Astrocyte of the cerebellum (primary cell): ENCODE data around the gene AKIP1.

Experiments used
- DNase-seq: peaks from one replicate; pipeline ENCODE4 v3.0.0-alpha.2; 2011; ENCODE audit warnings: low read depth
- H3K4me3 ChIP-seq: 2 replicates; pipeline ENCODE4 v1.5.1; 2011; ENCODE audit warnings: mild to moderate bottlenecking, low read depth, low read length, moderate library complexity
- CTCF ChIP-seq: IDR thresholded peaks from 2 replicates; pipeline ENCODE4 v1.5.1; 2012; ENCODE audit warnings: low read length, low read depth, moderate library complexity, mild to moderate bottlenecking; ENCODE audit errors: missing control alignments
- in situ Hi-C: cut with HindIII; loops from 2 replicates; pipeline ENCODE4 v1.10.0; 2017; ENCODE audit warnings: low sequenced_read_pairs

The AKIP1 gene, protein sequence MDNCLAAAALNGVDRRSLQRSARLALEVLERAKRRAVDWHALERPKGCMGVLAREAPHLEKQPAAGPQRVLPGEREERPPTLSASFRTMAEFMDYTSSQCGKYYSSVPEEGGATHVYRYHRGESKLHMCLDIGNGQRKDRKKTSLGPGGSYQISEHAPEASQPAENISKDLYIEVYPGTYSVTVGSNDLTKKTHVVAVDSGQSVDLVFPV

DNA sequence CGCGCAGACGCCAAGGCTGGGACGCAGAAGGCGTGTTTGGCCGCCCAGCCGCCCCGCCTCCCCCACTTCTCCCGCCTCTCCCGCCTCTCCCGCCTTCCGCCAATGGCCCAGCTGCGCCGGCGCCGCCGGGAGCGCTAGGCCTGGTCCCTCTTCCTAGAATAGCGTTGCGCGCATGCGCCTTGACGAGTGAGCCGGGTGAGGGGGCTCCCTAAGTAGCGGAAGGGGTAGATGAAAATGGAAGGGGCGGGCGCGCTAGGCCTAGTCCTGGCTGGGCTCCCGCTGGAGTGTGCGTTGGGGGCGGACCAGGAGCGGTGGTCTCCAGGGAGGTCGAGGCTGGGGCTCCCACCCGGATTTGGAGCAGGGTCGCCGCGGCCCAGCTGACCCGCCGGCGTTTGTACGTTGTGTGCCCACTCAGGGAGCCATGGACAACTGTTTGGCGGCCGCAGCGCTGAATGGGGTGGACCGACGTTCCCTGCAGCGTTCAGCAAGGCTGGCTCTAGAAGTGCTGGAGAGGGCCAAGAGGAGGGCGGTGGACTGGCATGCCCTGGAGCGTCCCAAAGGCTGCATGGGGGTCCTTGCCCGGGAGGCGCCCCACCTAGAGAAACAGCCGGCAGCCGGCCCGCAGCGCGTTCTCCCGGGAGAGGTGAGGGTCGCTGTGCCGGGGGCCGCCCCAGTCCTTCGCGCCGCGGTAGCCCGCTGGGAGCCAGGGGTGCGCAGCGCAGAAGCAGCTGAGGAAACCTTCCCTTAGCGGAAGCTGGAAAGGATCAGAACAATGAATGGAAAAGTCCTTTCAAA lies at the start of gene AKIP1:
TSS of gene AKIP1 (plus strand) at position 161 of the 795 bp plus-strand sequence. CDS start at position 422, 261 bp downstream.
- in situ Hi-C loops: no loop called here
- H3K4me3 ChIP-seq: peak within 1 kb of the TSS; percentile 80
- no peak for TF ChIP-seq CTCF
- DNase-seq: peak; percentile 88

DNA sequence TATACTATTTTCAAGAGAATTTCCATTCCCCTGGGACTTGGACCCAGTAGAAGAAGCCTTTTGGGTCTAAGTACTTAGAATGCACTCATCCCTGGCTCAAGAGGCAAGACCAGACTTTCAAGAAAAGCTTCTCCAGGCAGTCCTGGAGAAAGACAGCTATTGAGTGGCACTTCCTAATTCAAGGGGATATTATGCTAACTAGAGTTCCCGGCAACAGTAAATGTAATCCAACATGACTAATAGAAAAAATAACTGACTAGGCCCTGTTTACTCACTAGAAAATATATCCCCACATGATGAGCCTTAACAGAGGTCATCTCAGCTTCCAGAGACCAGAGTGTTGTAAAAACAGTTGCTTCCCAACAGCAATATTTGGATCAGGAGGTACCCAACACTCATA lies 47.2 kb upstream of the AKIP1 start:
- in situ Hi-C loops: no loop called here
- H3K4me3 ChIP-seq: no peak overlapping the region
- no peak for DNase-seq
- no peak for TF ChIP-seq CTCF

- no peak for TF ChIP-seq CTCF
- in situ Hi-C loops: loop anchor here (5.0 kb wide), 1 partner anchor 82 kb away; no protein-coding TSS in a partner anchor
- no peak for DNase-seq
- no peak overlapping the region for H3K4me3 ChIP-seq
Observed at GRCh38 chr11:8865304-8865703, 45.7 kb upstream of the AKIP1 start.

DNA sequence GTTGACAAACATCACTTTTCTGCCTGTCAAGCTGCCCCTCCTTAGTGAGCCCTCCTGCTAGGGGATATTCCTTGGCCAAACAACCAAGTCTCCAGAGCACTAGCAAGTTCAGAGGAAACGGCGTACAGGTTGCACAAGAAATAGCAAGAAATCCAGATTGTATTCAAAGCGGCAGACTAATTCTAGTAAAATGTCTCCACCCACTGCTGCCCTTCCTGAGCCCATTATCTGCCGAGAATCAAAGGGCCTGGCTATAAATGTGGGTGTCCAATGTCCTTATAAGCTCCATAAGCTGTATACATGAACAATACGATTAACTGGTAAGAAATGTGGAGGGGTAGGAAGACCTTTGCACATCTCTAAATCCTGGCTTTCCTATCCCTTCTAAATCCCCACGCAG lies 44.0 kb upstream of the AKIP1 start:
- in situ Hi-C loops: loop anchor here (5.0 kb wide), 1 partner anchor 80 kb away; no protein-coding TSS in a partner anchor
- H3K4me3 ChIP-seq: no peak overlapping the region

GRCh38 chr11:8867931-8868631 lies 42.9 kb upstream of the AKIP1 start:
- no peak overlapping the region for H3K4me3 ChIP-seq
- peak; percentile 74 for DNase-seq
- TF ChIP-seq CTCF: no peak
- in situ Hi-C loops: loop anchor here (5.0 kb wide), 1 partner anchor 79 kb away; no protein-coding TSS in a partner anchor

More for the DNA sequence above, 44.0 kb upstream of the AKIP1 start:
- no peak for DNase-seq
- no peak for TF ChIP-seq CTCF

DNA sequence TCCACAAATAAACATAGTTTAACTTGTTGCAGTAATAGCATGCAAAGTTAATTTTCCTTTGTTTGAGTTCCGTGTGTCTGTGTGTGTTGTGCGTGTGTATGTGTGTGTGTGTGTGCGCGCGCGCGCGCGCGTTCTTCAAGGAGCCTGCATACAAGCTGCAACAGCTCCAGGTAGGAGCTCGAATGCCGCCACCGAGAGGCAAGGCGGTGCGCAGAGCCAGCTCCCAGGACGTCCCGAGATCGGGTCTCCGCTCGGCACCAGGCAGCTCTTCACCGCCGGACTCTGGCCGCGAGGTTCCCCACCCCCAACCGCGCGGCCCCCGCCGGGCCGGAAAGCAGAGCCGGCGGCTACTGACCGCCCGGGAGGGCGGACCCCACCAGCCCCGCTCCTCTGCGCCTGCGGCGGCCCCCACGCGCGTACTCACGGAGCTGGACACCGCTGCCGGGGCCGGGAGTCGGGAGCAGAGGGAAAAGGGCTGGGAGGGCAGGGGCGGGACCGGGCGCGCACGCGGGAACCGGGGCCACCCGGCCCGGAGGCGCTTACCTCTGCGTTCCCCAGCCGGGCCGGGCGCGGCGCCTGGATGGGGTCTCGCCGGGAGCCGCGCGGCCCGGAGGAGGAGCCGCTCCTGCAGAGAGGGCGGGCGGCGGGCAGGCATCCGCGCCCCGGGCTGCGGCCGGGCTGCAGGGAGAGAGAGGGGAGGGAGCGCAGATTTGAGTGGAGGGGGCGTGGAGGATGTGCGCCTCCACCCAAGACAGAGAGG lies 40.4 kb upstream of the AKIP1 start:
- in situ Hi-C loops: no loop called here
- TF ChIP-seq CTCF: no peak
- H3K4me3 ChIP-seq: peak overlapping the region; percentile 72
- DNase-seq: no peak
